IPS-NIHi7 (cell line): ENCODE measurements around the gene MOXD1.
"Not testable (repeated sequence)": the region's sequence is repeated elsewhere in the genome, so short reads cannot be mapped to it uniquely, and the experiment has no call there.

Source experiments
- DNase-seq: peaks from one replicate; pipeline ENCODE4 v3.0.0; 2012; ENCODE audit warnings: mixed read lengths; ENCODE audit errors: extremely low spot score

The MOXD1 gene

GRCh38 chr6:132354517-132355167 lies 46.6 kb downstream of the MOXD1 start:
- no peak for DNase-seq

- not testable (repeated sequence) for DNase-seq
These were observed 49.3 kb downstream of the MOXD1 start for GRCh38 chr6:132351986-132352385.

- DNase-seq, result no peak
These were observed 53.0 kb downstream of the MOXD1 start for GRCh38 chr6:132348231-132348630.

- no peak for DNase-seq
These were observed 56.5 kb downstream of the MOXD1 start for GRCh38 chr6:132344811-132345210.

- DNase-seq, result no peak
These were observed 59.6 kb downstream of the MOXD1 start for GRCh38 chr6:132341646-132342045.

GRCh38 chr6:132334521-132334885 lies 66.8 kb downstream of the MOXD1 start:
- no peak for DNase-seq

GRCh38 chr6:132333639-132334520 lies 67.4 kb downstream of the MOXD1 start:
- DNase-seq, result peak; percentile 37

GRCh38 chr6:132330759-132331158 lies 70.5 kb downstream of the MOXD1 start:
- no peak for DNase-seq

GRCh38 chr6:132322398-132322797 lies 78.9 kb downstream of the MOXD1 start:
- DNase-seq, result no peak

GRCh38 chr6:132320007-132320406 lies 81.3 kb downstream of the MOXD1 start:
- no peak for DNase-seq

GRCh38 chr6:132316970-132317369 lies 84.3 kb downstream of the MOXD1 start:
- no peak for DNase-seq

- no peak for DNase-seq
These were observed 86.8 kb downstream of the MOXD1 start for GRCh38 chr6:132314432-132314831.

GRCh38 chr6:132310921-132311320 lies 90.4 kb downstream of the MOXD1 start:
- DNase-seq, result no peak

GRCh38 chr6:132310151-132310550 lies 91.1 kb downstream of the MOXD1 start:
- not testable (repeated sequence) for DNase-seq

GRCh38 chr6:132304891-132305305 lies 96.4 kb downstream of the MOXD1 start:
- no peak for DNase-seq

GRCh38 chr6:132300323-132300949 lies 100.8 kb downstream of the MOXD1 start:
- peak; percentile 43 for DNase-seq

GRCh38 chr6:132298344-132298949 lies 102.8 kb downstream of the MOXD1 start:
- DNase-seq, result peak; percentile 31

GRCh38 chr6:132289756-132290155 lies 111.5 kb downstream of the MOXD1 start:
- DNase-seq, result no peak

- DNase-seq, result no peak
These were observed 114.2 kb downstream of the MOXD1 start for GRCh38 chr6:132287101-132287500.

GRCh38 chr6:132286298-132287019 lies 114.8 kb downstream of the MOXD1 start:
- DNase-seq, result no peak

GRCh38 chr6:132285004-132285780 lies 116.1 kb downstream of the MOXD1 start:
- no peak for DNase-seq
